HepG2 (cell line): Measurements from ENCODE around the gene SIAH2. TPM values are rescaled to one million over a fixed set of nuclear protein-coding genes. Genes with fewer than 3 reads are reported as not detected.

Source experiments
- ATAC-seq: fragments of 200-7000 bp; cut with Tn5 transposase; 3 replicates; pipeline ENCODE4 v1.9.1; 2020; ENCODE audit warnings: mild to moderate bottlenecking, moderate library complexity
- BruUV-seq: library from RNA; stranded (reverse); fragments of 400-500 nt; replicated peaks from 2 replicates; lab custom pipeline; 2021; lab: Mats Ljungman, UMichigan
- CTCF ChIA-PET: fragments of 300-600 bp; formaldehyde crosslinking; extraction: SDS; loops from one replicate; lab custom pipeline; 2021; ENCODE audit warnings: low total read pairs, inconsistent platforms, low intra/inter-chr PET ratio; lab: Yijun Ruan, JAX
- POLR2A ChIA-PET: fragments of 350-600 bp; sonication (Branson Sonifier 250); formaldehyde crosslinking; loops from one replicate; lab custom pipeline; 2020; ENCODE audit warnings: antibody characterized with exemption, inconsistent platforms; lab: Yijun Ruan, JAX
- DNase-seq: peaks from one replicate; pipeline ENCODE4 v3.0.0-alpha.2; 2015; ENCODE audit warnings: low spot score
- FAIRE-seq: peaks from 3 replicates; lab custom pipeline; 2011; peaks lifted over from hg19 to GRCh38; lab: Jason Lieb, UNC
- H2AFZ ChIP-seq: one replicate; pipeline ENCODE4 v1.6.1; 2011; ENCODE audit warnings: low read length, inconsistent platforms
- H3K27ac ChIP-seq: fragments of 300-600 bp; 3 replicates; pipeline ENCODE4 v1.8.0; 2011; ENCODE audit warnings: mixed run types, mild to moderate bottlenecking, mixed read lengths, low read length, inconsistent platforms; ENCODE audit not compliant: insufficient read depth; ENCODE audit errors: extremely low read length
- H3K27me3 ChIP-seq, 2 experiments: fragments of 200-600 bp in 1 of 2; 2 replicates in 1 of 2; 3 replicates in 1 of 2; pipeline versions ENCODE4 v1.6.0 to v1.8.0; 2011; ENCODE audit warnings: low read length in 2 of 2, mild to moderate bottlenecking in 2 of 2, moderate library complexity in 2 of 2, inconsistent platforms in 1 of 2; ENCODE audit not compliant: insufficient read depth in 2 of 2, control insufficient read depth in 1 of 2
- H3K36me3 ChIP-seq, 2 experiments: fragments of 200-600 bp in 1 of 2; replicated peaks in 1 of 2; 2 replicates in 1 of 2; 3 replicates in 1 of 2; pipeline versions ENCODE4 v1.5.1 to v1.8.0; 2011; ENCODE audit warnings: low read length in 2 of 2, inconsistent platforms in 1 of 2; ENCODE audit not compliant: insufficient read depth in 2 of 2, control insufficient read depth in 1 of 2
- H3K4me1 ChIP-seq: 2 replicates; pipeline ENCODE4 v1.5.1; 2012; ENCODE audit warnings: low read length, inconsistent platforms; ENCODE audit not compliant: insufficient read depth
- H3K4me2 ChIP-seq: 2 replicates; pipeline ENCODE4 v1.6.0; 2011; ENCODE audit warnings: low read depth, low read length, inconsistent platforms
- H3K4me3 ChIP-seq, 3 experiments: fragments of 200-600 bp in 1 of 3; sonication (generic), shearing (Covaris generic) in 1 of 3; replicated peaks in 1 of 3; 2 replicates each; pipeline ENCODE4 v1.5.1; 2011 to 2016; ENCODE audit warnings: low read length in 3 of 3, inconsistent platforms in 2 of 3, low read depth in 2 of 3, mild to moderate bottlenecking in 2 of 3, control low read depth in 1 of 3, mixed read lengths in 1 of 3; ENCODE audit not compliant: insufficient read depth in 1 of 3
- H3K79me2 ChIP-seq: one replicate; pipeline ENCODE4 v1.6.1; 2011; ENCODE audit warnings: low read length, inconsistent platforms; ENCODE audit not compliant: insufficient read depth
- H3K9ac ChIP-seq: 2 replicates; pipeline ENCODE4 v1.6.0; 2011; ENCODE audit warnings: mild to moderate bottlenecking, low read depth, low read length, inconsistent platforms; ENCODE audit not compliant: insufficient read depth
- H3K9me3 ChIP-seq: 2 replicates; pipeline ENCODE4 v1.5.1; 2012; ENCODE audit warnings: mild to moderate bottlenecking, low read length
- H4K20me1 ChIP-seq: 2 replicates; pipeline ENCODE4 v1.6.0; 2011; ENCODE audit warnings: inconsistent platforms, mild to moderate bottlenecking, low read length, moderate library complexity; ENCODE audit not compliant: insufficient read depth
- AHDC1 ChIP-seq: sonication (generic); formaldehyde crosslinking; IDR thresholded peaks from 2 replicates; pipeline ENCODE4 v1.5.1; 2020; ENCODE audit warnings: mild to moderate bottlenecking, missing genetic modification reagents, borderline replicate concordance
- MED1 ChIP-seq: sonication (generic); formaldehyde crosslinking; IDR thresholded peaks from 2 replicates; pipeline ENCODE4 v1.4.0; 2020; ENCODE audit warnings: missing genetic modification reagents
- POGZ ChIP-seq: sonication (generic); formaldehyde crosslinking; IDR thresholded peaks from 2 replicates; pipeline ENCODE4 v1.4.0; 2020; ENCODE audit warnings: mild to moderate bottlenecking, missing genetic modification reagents
- PREB ChIP-seq: sonication (generic); formaldehyde crosslinking; IDR thresholded peaks from 2 replicates; pipeline ENCODE4 v1.4.0; 2020; ENCODE audit warnings: missing genetic modification reagents
- SP140L ChIP-seq: sonication (generic); formaldehyde crosslinking; IDR thresholded peaks from 2 replicates; pipeline ENCODE4 v1.4.0; 2020; ENCODE audit warnings: missing genetic modification reagents, borderline replicate concordance
- TAF1 ChIP-seq: sonication (generic); formaldehyde crosslinking; IDR thresholded peaks from 2 replicates; pipeline ENCODE4 v1.4.0; 2020; ENCODE audit warnings: missing genetic modification reagents
- THAP9 ChIP-seq: sonication (generic); formaldehyde crosslinking; IDR thresholded peaks from 2 replicates; pipeline ENCODE4; 2020; ENCODE audit warnings: missing genetic modification reagents, mild to moderate bottlenecking, borderline replicate concordance
- XRCC5 ChIP-seq: fragments of 200-400 bp; formaldehyde crosslinking; optimal IDR thresholded peaks from 2 replicates; pipeline ENCODE3; 2017; ENCODE audit warnings: mild to moderate bottlenecking, low read length
- ZBTB37 ChIP-seq: sonication (generic); formaldehyde crosslinking; IDR thresholded peaks from 2 replicates; pipeline ENCODE4 v1.4.0; 2020; ENCODE audit warnings: mild to moderate bottlenecking, missing genetic modification reagents
- ZNF263 ChIP-seq: sonication (generic); formaldehyde crosslinking; IDR thresholded peaks from 2 replicates; pipeline ENCODE4 v1.4.0; 2020; ENCODE audit warnings: missing genetic modification reagents
- ZNF556 ChIP-seq: sonication (generic); formaldehyde crosslinking; IDR thresholded peaks from 2 replicates; pipeline ENCODE4 v1.4.0; 2020; ENCODE audit warnings: mild to moderate bottlenecking, missing genetic modification reagents, borderline replicate concordance
- ZNF619 ChIP-seq: sonication (generic); formaldehyde crosslinking; IDR thresholded peaks from 2 replicates; pipeline ENCODE4 v1.4.0; 2020; ENCODE audit warnings: mild to moderate bottlenecking, missing genetic modification reagents
- WGBS: methylation state at CpG from one replicate; pipeline ENCODE4 v1.1.6; 2017; ENCODE audit warnings: low lambda C conversion rate; 5-methylcytosine and 5-hydroxymethylcytosine counted together
- in situ Hi-C: cut with HindIII; loops from 2 replicates; pipeline ENCODE4 v1.10.0; 2017; ENCODE audit warnings: low pct_unique_long_range_greater_than_20kb; ENCODE audit not compliant: extremely low pct_ligation_motif_present
- intact Hi-C: fragments of 100-400 bp; cut with micrococcal nuclease; formaldehyde crosslinking; loops from one replicate; pipeline ENCODE4 v1.10.0; 2022; ENCODE audit not compliant: unreplicated experiment
- polyA plus RNA-seq, 8 experiments: library from polyadenylated mRNA; depleted of rRNA in 3 of 8; stranded (reverse) in 7 of 8; unstranded in 1 of 8; fragments of >200 nt; fragmentation: Illumina TruSeq in 4 of 8; extraction: Trizol in 4 of 8; gene quantifications; 2 replicates each; pipeline versions ENCODE4 v1.2.1 to v1.2.3, GENCODE V29; 2011 to 2016; ENCODE audit warnings: low read depth in 4 of 8, missing spikeins in 1 of 8, mixed read lengths in 1 of 8; ENCODE audit not compliant: insufficient read depth in 1 of 8
- total RNA-seq, 5 experiments: library from RNA; depleted of rRNA; stranded (reverse); fragments of >200 nt; fragmentation: Illumina TruSeq; extraction: Trizol; gene quantifications; 2 replicates each; pipeline ENCODE4 v1.2.3, GENCODE V29; 2016; ENCODE audit warnings: low read depth in 1 of 5

SIAH2 gene
- total and polyA plus RNA-seq, 2 of the 13 experiments (the other 11 are each of a cell fraction or from before 2014, with no cell fraction given): 71.8 to 117 TPM

GRCh38 chr3:150703756-150704344, 59.1 kb downstream of the SIAH2 start, which contains the start of gene ERICH6:
Gene ERICH6, minus strand, starts transcription at chr3:150703920. Its CDS starts 22 bp downstream, at chr3:150703898.
- FAIRE-seq (peak; percentile 67), DNase-seq (peak; percentile 81), ATAC-seq (peak; percentile 100)
- H3K9me3 ChIP-seq: no peaks in the 10 kb centered on the region
- in situ Hi-C loops: no loop called here
- H3K79me2 ChIP-seq: no peaks in the 10 kb centered on the region
- peak within 1 kb of the TSS; percentile 90 for H3K4me2 ChIP-seq
- no peaks in the 10 kb centered on the region for H3K36me3 ChIP-seq
- no peaks in the 10 kb centered on the region for H4K20me1 ChIP-seq
- peak within 1 kb of the TSS; percentile 69 for H2AFZ ChIP-seq
- peak within 1 kb of the TSS; percentile 74 to 80 (median 76) for H3K4me3 ChIP-seq
- H3K9ac ChIP-seq: peak within 1 kb of the TSS; percentile 78
- peaks cover 9% of the 10 kb centered on the region for H3K4me1 ChIP-seq
- H3K27ac ChIP-seq: peak within 1 kb of the TSS; percentile 84
- intact Hi-C loops: loop anchor here (10.0 kb wide), 1 partner anchor 159 kb away; the partner anchor contains the start of genes EIF2A and SERP1
- ChIA-PET POLR2A (interaction anchor here (0.6 to 1.8 kb wide), 11 partner anchors 8 to 1300 kb away, joined by 3 to 14 read pairs (median 3); partner anchors contain the start of genes EIF2A, SELENOT, SERP1 and SIAH2), CTCF (no interaction called here)
- no peaks in the 10 kb centered on the region; a peak in 1 of 5 replicates for H3K27me3 ChIP-seq
- BruUV-seq: no TSS peak
- under 1% methylated on average over 35 of the region's 35 CpGs for WGBS
- TF ChIP-seq ZNF263 (CRISPR knock-in tag) (peak; percentile 82), AHDC1 (peak; percentile 61; the same call in 1 of the 2 replicates), SP140L (CRISPR knock-in tag) (0 out of 2 replicates have a peak, but pooled peaks have one; percentile 36), MED1 (CRISPR knock-in tag) (peak; percentile 52), XRCC5 (peak; percentile 46), ZNF556 (CRISPR knock-in tag) (peak; percentile 39; the same call in 1 of the 2 replicates), PREB (CRISPR knock-in tag) (no peak), THAP9 (CRISPR knock-in tag) (peak; percentile 51; the same call in 1 of the 2 replicates), ZBTB37 (no peak), ZNF619 (CRISPR knock-in tag) (no peak), TAF1 (peak; percentile 55; the same call in 1 of the 2 replicates), POGZ (CRISPR knock-in tag) (peak; percentile 40; the same call in 1 of the 2 replicates)
